Stimulated activated CD8-positive, alpha-beta memory T cell treated with anti-CD3 and anti-CD28 coated beads, Interleukin-12 subunit alpha, Interleukin-12 subunit beta, amount 100 ng/mL, for 4 hours (primary cell): ENCODE results near the gene KIF17.
"Not testable (repeated sequence)": the region's sequence is repeated elsewhere in the genome, so short reads cannot be mapped to it uniquely, and the experiment has no call there.

Experiments used
- DNase-seq: peaks from one replicate; pipeline ENCODE4 v3.0.0-alpha.2; 2020; ENCODE audit warnings: low read depth

KIF17 gene

GRCh38 chr1:20727746-20728316 lies 10.0 kb upstream of the KIF17 start:
- DNase-seq: no peak

- no peak for DNase-seq
These were observed 9.3 kb upstream of the KIF17 start for GRCh38 chr1:20726932-20727745.

- DNase-seq: no peak
These were observed 8.5 kb upstream of the KIF17 start for GRCh38 chr1:20726118-20726911.

- no peak for DNase-seq
These were observed 7.6 kb upstream of the KIF17 start for GRCh38 chr1:20725189-20726117.

GRCh38 chr1:20724364-20725188 lies 6.8 kb upstream of the KIF17 start:
- no peak for DNase-seq

- no peak for DNase-seq
These were observed 5.9 kb upstream of the KIF17 start for GRCh38 chr1:20723537-20724363.

GRCh38 chr1:20723159-20723536 lies 5.3 kb upstream of the KIF17 start:
- no peak for DNase-seq

- no peak for DNase-seq
These were observed 3.6 kb upstream of the KIF17 start for GRCh38 chr1:20721117-20722061.

- DNase-seq: no peak
These were observed 2.9 kb upstream of the KIF17 start for GRCh38 chr1:20720631-20721091.

- no peak for DNase-seq
These were observed 2.2 kb upstream of the KIF17 start for GRCh38 chr1:20719871-20720620.

- DNase-seq: no peak
These were observed 1.5 kb upstream of the KIF17 start for GRCh38 chr1:20719261-20719660.

- not testable (repeated sequence) for DNase-seq
These were observed 606 bp upstream of the KIF17 start for GRCh38 chr1:20718343-20718882.

GRCh38 chr1:20716232-20716631 lies 1.6 kb downstream of the KIF17 start:
- DNase-seq: no peak

GRCh38 chr1:20715406-20715805 lies 2.4 kb downstream of the KIF17 start:
- DNase-seq: no peak

- DNase-seq: no peak
These were observed 4.4 kb downstream of the KIF17 start for GRCh38 chr1:20713440-20713839.

GRCh38 chr1:20712215-20712577 lies 5.6 kb downstream of the KIF17 start:
- no peak for DNase-seq

- no peak for DNase-seq
These were observed 6.3 kb downstream of the KIF17 start for GRCh38 chr1:20711285-20712214.
